Fibroblast of upper back skin (primary cell): ENCODE results near the gene MAN1C1.

Experiments
- DNase-seq: peaks from one replicate; pipeline ENCODE4 v3.0.0-alpha.2; 2013

Gene MAN1C1

DNA sequence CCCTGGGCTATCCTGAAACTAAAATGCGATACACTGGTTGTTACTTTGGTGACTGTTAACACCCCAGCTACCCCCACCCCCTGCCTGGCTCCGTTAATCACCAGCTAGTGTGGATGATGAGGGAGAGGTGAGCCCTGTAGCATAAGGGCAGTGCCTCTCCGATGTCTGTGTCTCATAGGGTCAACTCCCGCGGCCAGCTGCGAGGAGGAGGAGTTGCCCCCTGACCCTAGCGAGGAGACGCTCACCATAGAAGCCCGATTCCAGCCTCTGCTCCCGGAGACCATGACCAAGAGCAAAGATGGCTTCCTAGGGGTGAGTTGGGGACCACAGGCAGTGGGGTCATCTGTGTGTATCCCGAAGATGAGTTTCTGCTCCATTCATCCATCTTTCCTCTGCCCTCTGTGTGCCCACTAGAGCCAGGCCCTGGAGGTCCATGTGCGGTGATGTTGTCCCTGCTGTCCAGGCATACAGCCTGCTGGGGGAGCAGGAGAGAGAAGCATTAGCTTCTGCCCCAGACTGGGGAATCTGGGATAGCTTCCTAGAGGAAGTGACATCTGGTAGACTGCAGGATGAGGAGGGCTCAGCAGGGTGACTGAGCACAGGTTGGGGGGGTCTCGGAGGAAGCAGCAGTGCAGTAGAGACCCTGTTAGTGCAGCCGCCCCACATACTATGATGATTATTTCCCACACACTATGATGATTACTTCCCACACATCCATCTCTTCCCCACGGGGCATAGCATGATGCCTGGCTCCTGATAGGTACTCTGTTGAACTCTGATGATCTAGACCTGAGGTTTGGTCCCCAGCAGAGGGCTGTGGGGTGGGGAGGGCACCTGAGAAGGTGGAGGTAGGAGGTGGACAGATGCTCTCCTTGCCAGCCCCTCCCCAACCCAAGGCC lies 188.6 kb downstream of the MAN1C1 start:
- DNase-seq = no peak

- DNase-seq = peak; percentile 33
These were observed 189.3 kb downstream of the MAN1C1 start for GRCh38 chr1:25805863-25806225.

DNA sequence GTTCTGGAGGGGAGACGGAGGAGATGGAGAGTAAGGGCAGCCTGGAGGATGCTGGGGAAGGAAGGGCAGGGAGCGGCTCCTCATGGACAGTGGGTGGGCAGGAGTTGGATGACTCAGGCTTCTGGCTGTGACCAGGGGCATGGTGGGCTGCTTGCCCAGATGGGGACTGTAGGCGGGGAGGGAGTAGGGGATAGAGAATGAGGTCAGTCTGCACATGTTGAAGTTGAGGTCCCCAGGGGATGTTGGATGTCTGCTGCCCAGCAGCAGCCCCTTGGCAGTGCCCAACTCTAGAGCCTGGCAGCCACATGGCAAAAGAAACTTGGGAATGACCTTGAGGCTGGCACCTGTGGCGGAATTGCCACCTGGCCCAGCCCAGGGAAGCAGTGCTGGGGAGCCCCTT lies 189.8 kb downstream of the MAN1C1 start:
- peak; percentile 50 for DNase-seq

DNA sequence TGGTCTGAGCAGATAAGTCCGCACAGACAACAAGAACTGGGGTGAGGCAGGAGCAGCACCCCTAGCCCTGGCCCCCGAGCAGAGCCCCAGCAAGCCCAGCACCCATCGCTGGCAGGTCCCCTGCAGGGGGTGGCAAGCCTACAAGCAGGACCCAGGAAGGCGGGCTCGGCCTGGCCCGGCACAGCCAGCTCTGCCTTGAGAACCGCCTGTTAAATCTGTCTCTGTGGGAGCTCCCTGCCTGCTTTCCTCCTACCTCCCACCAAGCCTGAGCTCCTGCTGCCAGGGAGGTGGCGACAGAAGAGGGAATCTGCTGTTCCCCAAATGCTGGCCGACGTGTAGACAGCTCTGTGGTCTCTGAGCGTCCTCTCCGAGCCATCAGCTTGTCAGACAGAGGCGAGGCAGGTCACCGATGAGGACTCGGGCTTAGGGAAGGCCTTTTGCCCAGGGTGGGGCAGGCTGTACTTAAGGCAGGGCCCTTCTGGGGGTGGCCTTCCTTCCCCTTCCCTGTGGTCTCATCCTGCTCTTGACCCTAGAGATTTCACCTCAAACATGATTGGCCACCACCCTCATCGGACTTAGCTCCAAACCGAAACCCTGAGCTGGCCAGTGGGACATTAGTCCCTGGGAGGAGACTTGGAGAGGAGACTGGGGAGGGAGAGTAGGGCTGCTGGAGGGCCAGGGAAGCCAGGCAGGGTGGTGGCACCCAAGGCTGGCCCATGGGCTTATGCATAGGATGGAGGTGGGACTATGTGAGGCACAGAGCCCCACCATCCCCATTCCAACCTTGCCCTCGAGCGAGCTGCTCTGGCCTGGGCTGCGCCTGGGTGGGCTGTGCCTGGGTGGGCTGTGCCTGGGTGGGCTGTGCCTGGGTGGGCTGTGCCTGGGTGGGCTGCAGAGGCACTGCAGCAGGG lies 191.1 kb downstream of the MAN1C1 start:
- DNase-seq = no peak

DNA sequence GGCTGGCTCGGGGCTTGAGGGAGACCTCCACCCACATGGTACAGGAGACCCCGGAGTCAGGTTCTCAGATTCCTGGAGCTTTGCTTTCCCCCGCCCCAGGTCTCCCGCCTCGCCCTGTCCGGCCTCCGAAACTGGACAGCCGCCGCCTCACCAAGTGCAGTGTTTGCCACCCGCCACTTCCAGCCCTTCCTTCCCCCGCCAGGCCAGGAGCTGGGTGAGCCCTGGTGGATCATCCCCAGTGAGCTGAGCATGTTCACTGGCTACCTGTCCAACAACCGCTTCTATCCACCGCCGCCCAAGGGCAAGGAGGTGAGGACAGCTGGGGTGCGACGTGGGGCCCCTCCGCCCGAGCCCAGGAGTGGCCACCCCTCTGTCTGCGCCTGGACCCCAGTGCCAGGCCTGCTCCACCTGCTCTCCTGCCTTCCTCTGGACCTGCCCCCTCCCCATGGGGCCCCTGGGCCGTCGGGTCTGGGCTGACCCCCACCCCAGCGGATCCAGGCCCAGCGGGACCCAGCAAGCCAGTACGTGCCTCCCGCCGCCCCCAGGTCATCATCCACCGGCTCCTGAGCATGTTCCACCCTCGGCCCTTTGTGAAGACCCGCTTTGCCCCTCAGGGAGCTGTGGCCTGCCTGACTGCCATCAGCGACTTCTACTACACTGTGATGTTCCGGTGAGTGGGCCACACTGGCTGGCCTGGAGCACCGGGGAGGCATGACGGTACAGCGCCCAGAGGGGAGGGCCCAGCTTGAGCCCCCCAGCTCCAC lies 192.1 kb downstream of the MAN1C1 start:
- DNase-seq = no peak

DNA sequence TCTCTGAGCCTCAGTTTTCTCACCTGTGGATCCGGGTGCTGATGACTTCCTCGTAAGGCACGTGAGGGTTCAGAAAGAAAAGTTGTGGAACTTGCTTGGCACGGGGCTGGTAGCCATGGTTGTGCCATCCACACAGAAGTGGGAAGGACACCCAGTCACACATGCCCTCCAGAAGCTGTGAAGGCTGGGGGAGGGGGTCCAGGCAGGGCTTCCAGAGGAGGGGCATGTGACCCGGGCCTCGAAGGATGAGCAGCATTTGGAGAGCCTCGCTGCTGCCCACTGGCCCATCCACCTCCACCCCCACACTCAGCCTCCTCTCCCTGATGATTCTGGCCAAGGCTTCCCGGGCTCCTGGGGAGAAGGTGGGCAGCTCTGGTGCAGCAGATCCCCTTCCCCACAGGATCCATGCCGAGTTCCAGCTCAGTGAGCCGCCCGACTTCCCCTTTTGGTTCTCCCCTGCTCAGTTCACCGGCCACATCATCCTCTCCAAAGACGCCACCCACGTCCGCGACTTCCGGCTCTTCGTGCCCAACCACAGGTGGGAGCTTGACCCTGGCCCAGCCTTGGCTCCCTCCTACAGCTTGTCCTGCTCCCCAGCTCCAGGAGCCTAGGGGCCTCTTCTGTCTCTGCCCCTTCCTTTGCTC lies 192.8 kb downstream of the MAN1C1 start:
- DNase-seq = no peak

- no peak for DNase-seq
These were observed 193.3 kb downstream of the MAN1C1 start for GRCh38 chr1:25809929-25810328.

- DNase-seq = peak; percentile 32
These were observed 194.0 kb downstream of the MAN1C1 start for GRCh38 chr1:25810341-25811299.

DNA sequence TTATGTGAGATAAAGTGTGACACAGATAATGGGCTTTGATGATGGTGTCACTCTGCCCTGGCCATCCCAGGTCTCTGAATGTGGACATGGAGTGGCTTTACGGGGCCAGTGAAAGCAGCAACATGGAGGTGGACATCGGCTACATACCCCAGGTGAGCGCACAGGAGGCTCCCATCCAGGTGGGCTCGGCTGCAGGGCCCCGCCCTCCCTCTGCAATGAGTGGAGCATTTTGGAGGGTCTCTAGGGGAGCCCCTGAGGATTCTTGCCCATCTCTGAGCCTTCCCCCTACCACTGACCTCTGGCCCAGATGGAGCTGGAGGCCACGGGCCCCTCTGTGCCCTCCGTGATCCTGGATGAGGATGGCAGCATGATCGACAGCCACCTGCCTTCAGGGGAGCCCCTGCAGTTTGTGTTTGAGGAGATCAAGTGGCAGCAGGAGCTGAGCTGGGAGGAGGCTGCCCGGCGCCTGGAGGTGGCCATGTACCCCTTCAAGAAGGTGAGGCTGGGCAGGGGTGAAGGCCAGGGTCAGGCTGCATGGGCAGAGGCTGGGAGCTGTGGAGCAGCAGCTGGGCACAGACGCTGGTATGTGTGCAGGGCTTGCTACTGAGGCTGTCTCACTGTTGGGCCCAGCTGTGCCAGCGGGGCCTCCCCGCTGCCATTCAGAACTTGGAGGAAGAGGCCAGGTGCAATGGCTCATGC lies 194.9 kb downstream of the MAN1C1 start:
- no peak for DNase-seq

DNA sequence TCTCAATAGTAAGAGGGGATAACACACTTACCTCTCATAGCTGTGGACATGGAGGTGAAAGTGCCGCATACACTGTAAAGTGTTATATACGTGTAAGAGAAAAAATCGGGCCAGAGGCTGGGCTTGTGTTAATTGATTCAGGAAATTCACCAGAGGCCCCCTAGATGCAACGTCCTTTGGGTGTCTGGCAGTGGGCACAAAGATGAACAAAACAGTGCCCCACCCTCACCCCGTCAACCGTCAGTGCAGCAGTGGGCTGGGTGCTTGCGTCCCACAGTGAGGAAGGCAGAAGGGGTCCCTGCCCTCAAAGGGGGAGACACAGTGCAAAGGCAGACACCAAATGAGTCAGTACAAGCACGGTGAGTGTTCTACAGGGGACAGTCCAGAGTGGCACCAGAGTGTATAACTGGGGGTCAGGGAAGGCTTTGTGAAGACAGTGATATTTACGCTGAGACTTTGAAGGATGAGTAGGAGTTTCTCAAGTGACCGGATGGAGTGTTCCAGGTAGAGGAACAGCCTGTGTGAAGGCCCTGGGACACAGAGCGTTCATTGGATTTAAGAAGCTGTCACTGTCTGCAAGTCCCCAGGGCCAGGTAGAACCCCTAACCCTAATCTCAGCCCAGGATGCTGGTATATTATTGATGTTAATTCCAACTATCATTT lies 196.6 kb downstream of the MAN1C1 start:
- no peak for DNase-seq

DNA sequence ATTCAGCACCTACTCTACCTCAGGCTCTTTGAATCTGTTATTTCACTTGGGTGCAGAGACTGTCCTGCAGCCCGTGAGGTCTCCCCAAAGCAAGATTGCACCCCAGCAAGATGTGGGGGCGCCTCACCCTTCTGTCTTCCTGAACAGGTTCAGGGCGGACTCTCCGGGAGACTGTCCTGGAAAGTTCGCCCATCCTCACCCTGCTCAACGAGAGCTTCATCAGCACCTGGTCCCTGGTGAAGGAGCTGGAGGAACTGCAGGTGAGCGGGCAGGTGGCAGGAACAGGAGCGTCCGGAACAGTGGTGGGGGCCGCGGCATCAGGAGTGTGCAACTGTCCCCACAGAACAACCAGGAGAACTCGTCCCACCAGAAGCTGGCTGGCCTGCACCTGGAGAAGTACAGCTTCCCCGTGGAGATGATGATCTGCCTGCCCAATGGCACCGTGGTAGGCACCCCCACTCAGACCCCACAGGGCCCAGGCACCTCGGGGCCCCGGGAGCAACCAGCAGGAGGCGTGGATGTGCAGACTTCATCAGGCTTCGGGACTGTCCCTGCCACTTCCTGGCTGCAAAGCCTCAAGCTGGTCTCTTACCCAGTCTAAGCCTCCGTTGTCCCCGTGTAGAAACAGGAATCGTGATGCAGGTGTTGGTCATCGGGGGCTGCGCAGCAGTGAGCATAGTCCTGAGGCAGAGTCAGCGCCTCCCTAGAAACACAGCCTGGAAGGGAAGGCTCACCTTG lies 197.3 kb downstream of the MAN1C1 start:
- DNase-seq = no peak

DNA sequence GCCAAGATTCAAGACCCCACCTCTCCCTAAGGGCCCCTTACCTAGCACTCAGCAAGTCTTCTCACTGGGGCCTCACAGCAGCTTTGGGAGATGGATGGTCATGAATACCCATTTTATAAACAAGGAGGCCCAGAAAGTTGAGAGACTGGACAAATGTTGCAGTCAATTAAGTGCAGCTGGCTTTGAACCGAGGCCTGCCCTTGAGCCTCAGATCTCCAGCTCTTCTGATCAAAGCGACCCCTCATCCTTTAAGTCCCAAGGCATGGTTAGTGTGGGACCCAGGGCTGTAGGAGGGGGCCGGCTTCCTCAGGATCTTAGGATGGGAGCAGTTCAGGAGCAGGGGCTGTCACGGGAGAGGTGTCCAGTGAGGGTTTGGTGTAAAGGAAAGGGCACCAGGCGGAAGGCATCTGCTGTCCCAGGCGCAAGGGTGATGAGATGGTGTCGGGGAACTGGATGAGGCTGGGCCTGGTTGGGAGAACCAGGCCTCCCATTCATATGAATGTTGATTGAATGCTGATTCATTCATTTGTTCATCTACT lies 198.0 kb downstream of the MAN1C1 start:
- DNase-seq = no peak

DNA sequence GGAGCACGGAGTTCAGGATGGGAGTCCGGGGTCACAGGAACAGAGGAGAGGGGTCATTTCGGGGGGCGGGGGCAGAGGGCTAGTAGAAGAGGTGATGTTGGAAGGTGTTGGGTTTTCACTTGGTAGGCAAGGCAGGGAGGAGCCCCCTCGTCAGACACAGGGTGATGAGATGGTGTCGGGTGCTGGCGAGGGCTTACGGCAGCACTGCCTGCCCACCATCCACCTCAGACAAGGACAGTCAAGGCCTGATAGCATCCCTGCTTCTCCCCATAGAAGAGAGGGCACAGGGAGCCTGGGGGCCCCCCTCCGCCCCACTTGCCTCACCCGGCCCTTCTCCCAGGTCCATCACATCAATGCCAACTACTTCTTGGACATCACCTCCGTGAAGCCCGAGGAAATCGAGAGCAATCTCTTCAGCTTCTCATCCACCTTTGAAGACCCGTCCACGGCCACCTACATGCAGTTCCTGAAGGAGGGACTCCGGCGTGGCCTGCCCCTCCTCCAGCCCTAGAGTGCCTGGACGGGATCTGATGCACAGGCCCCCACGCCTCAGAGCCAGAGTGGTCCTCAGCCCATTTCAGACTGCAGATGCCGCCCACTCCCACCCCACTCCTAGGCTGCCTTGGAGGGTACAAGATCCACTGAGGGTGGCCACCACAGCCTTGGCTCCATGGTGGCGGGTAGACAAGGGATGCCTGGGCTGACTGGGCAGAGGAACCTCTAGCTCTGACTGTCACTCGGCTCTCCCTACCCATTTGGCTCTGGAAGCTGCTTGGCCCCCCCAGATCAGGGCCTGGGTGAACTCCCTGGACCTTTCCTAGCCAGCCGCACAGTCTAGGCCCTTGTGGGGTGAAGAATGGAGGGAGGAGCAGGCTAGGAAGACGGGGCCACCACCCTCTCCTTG lies 198.9 kb downstream of the MAN1C1 start:
- no peak for DNase-seq

GRCh38 chr1:25816112-25816718 lies 199.6 kb downstream of the MAN1C1 start:
- DNase-seq = no peak

DNA sequence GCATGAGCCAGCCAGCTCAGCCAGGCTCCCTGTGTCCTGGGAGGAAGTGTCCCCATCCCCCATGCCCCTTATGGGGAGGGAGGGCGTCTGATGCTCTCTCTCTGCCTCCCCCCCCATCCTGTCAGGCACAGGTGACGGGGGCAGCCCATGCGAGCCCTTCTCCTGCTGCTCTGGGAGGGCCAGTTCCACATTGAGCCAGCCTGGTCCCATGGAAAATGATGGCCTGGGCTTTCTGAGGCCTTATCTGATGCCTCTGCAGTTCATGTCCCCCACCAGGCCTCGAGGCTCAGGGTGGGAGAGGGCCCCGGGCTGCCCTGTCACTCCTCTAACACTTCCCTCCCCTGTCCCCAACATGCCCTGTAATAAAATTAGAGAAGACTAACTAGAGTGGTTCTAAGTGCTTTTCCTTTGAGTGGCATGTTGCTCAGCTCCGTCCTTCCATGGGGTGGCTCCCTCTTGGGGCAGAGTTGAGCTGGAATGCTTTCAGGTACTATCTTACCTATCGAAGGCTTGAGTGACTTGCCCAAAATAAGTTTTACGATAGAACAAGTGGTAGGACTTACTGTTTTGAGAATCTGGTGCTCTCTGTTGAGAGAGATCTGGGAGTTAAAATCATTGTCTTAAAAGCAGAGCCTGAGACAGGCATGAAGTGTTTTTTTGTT lies 201.4 kb downstream of the MAN1C1 start:
- DNase-seq = no peak

- DNase-seq = no peak
These were observed 202.0 kb downstream of the MAN1C1 start for GRCh38 chr1:25818569-25818968.
